BE2C (cell line): Measurements from ENCODE around the gene CNMD.

Source experiments
- DNase-seq: peaks from one replicate; pipeline ENCODE4 v3.0.0-alpha.2; 2020
- H3K27me3 ChIP-seq: fragments of 250-450 bp; sonication (Bioruptor Pico); 2 replicates; pipeline ENCODE4 v1.5.1; 2020; ENCODE audit warnings: mild to moderate bottlenecking
- H3K36me3 ChIP-seq: fragments of 250-450 bp; sonication (Bioruptor Pico); 2 replicates; pipeline ENCODE4 v1.5.1; 2020; ENCODE audit warnings: mild to moderate bottlenecking
- H3K4me1 ChIP-seq: fragments of 250-450 bp; sonication (Bioruptor Pico); 2 replicates; pipeline ENCODE4 v1.5.1; 2020
- H3K4me3 ChIP-seq: 2 replicates; pipeline ENCODE4 v1.5.1; 2011; ENCODE audit warnings: low read depth, low read length
- H3K9me3 ChIP-seq: fragments of 250-450 bp; sonication (Bioruptor Pico); 2 replicates; pipeline ENCODE4 v1.5.1; 2020
- CTCF ChIP-seq: IDR thresholded peaks from 2 replicates; pipeline ENCODE4 v1.5.1; 2012; ENCODE audit warnings: mild to moderate bottlenecking, low read depth, low read length

The CNMD gene

GRCh38 chr13:52664272-52664671, 75.3 kb downstream of the CNMD start:
- Histone ChIP-seq H3K4me1 (no peaks in the 10 kb centered on the region), H3K4me3 (no peak overlapping the region), H3K27me3 (no peaks in the 10 kb centered on the region), H3K9me3 (no peaks in the 10 kb centered on the region), H3K36me3 (peaks cover 77% of the 10 kb centered on the region)
- no peak for TF ChIP-seq CTCF
- DNase-seq, result no peak

- no peaks in the 10 kb centered on the region for H3K27me3 ChIP-seq
- H3K4me3 ChIP-seq, result no peak overlapping the region
- H3K9me3 ChIP-seq, result no peaks in the 10 kb centered on the region
- H3K36me3 ChIP-seq, result peaks cover 55% of the 10 kb centered on the region
- DNase-seq, result no peak
- H3K4me1 ChIP-seq, result no peaks in the 10 kb centered on the region
- TF ChIP-seq CTCF, result no peak
These were observed 80.3 kb downstream of the CNMD start for GRCh38 chr13:52659340-52659739.
